HepG2 (cell line): ENCODE measurements around the gene ARFGEF3. TPM values are rescaled to one million over a fixed set of nuclear protein-coding genes. Genes with fewer than 3 reads are reported as not detected.

ENCODE experiments used
- ATAC-seq: fragments of 200-7000 bp; cut with Tn5 transposase; 3 replicates; pipeline ENCODE4 v1.9.1; 2020; ENCODE audit warnings: mild to moderate bottlenecking, moderate library complexity
- BruUV-seq: library from RNA; stranded (reverse); fragments of 400-500 nt; replicated peaks from 2 replicates; lab custom pipeline; 2021; lab: Mats Ljungman, UMichigan
- CTCF ChIA-PET: fragments of 300-600 bp; formaldehyde crosslinking; extraction: SDS; loops from one replicate; lab custom pipeline; 2021; ENCODE audit warnings: low total read pairs, inconsistent platforms, low intra/inter-chr PET ratio; lab: Yijun Ruan, JAX
- POLR2A ChIA-PET: fragments of 350-600 bp; sonication (Branson Sonifier 250); formaldehyde crosslinking; loops from one replicate; lab custom pipeline; 2020; ENCODE audit warnings: antibody characterized with exemption, inconsistent platforms; lab: Yijun Ruan, JAX
- DNase-seq: peaks from one replicate; pipeline ENCODE4 v3.0.0-alpha.2; 2015; ENCODE audit warnings: low spot score
- FAIRE-seq: peaks from 3 replicates; lab custom pipeline; 2011; peaks lifted over from hg19 to GRCh38; lab: Jason Lieb, UNC
- H2AFZ ChIP-seq: one replicate; pipeline ENCODE4 v1.6.1; 2011; ENCODE audit warnings: low read length, inconsistent platforms
- H3K27ac ChIP-seq: fragments of 300-600 bp; 3 replicates; pipeline ENCODE4 v1.8.0; 2011; ENCODE audit warnings: mixed run types, mild to moderate bottlenecking, mixed read lengths, low read length, inconsistent platforms; ENCODE audit not compliant: insufficient read depth; ENCODE audit errors: extremely low read length
- H3K27me3 ChIP-seq, 2 experiments: fragments of 200-600 bp in 1 of 2; 2 replicates in 1 of 2; 3 replicates in 1 of 2; pipeline versions ENCODE4 v1.6.0 to v1.8.0; 2011; ENCODE audit warnings: low read length in 2 of 2, mild to moderate bottlenecking in 2 of 2, moderate library complexity in 2 of 2, inconsistent platforms in 1 of 2; ENCODE audit not compliant: insufficient read depth in 2 of 2, control insufficient read depth in 1 of 2
- H3K36me3 ChIP-seq, 2 experiments: fragments of 200-600 bp in 1 of 2; replicated peaks in 1 of 2; 2 replicates in 1 of 2; 3 replicates in 1 of 2; pipeline versions ENCODE4 v1.5.1 to v1.8.0; 2011; ENCODE audit warnings: low read length in 2 of 2, inconsistent platforms in 1 of 2; ENCODE audit not compliant: insufficient read depth in 2 of 2, control insufficient read depth in 1 of 2
- H3K4me1 ChIP-seq: 2 replicates; pipeline ENCODE4 v1.5.1; 2012; ENCODE audit warnings: low read length, inconsistent platforms; ENCODE audit not compliant: insufficient read depth
- H3K4me2 ChIP-seq: 2 replicates; pipeline ENCODE4 v1.6.0; 2011; ENCODE audit warnings: low read depth, low read length, inconsistent platforms
- H3K4me3 ChIP-seq, 3 experiments: fragments of 200-600 bp in 1 of 3; sonication (generic), shearing (Covaris generic) in 1 of 3; replicated peaks in 1 of 3; 2 replicates each; pipeline ENCODE4 v1.5.1; 2011 to 2016; ENCODE audit warnings: low read length in 3 of 3, inconsistent platforms in 2 of 3, low read depth in 2 of 3, mild to moderate bottlenecking in 2 of 3, control low read depth in 1 of 3, mixed read lengths in 1 of 3; ENCODE audit not compliant: insufficient read depth in 1 of 3
- H3K79me2 ChIP-seq: one replicate; pipeline ENCODE4 v1.6.1; 2011; ENCODE audit warnings: low read length, inconsistent platforms; ENCODE audit not compliant: insufficient read depth
- H3K9ac ChIP-seq: 2 replicates; pipeline ENCODE4 v1.6.0; 2011; ENCODE audit warnings: mild to moderate bottlenecking, low read depth, low read length, inconsistent platforms; ENCODE audit not compliant: insufficient read depth
- H3K9me3 ChIP-seq: 2 replicates; pipeline ENCODE4 v1.5.1; 2012; ENCODE audit warnings: mild to moderate bottlenecking, low read length
- H4K20me1 ChIP-seq: 2 replicates; pipeline ENCODE4 v1.6.0; 2011; ENCODE audit warnings: inconsistent platforms, mild to moderate bottlenecking, low read length, moderate library complexity; ENCODE audit not compliant: insufficient read depth
- ADNP ChIP-seq: sonication (generic); formaldehyde crosslinking; IDR thresholded peaks from 2 replicates; pipeline ENCODE4 v1.4.0; 2020; ENCODE audit warnings: missing genetic modification reagents
- CREM ChIP-seq, 2 experiments: sonication (generic) in 1 of 2; formaldehyde crosslinking in 1 of 2; IDR thresholded peaks; 2 replicates each; pipeline versions ENCODE4 v1.4.0 to v1.6.1; 2016 to 2020; ENCODE audit warnings: antibody characterized with exemption in 1 of 2, mild to moderate bottlenecking in 1 of 2, missing genetic modification reagents in 1 of 2
- FOXA3 ChIP-seq: IDR thresholded peaks from 2 replicates; pipeline ENCODE4 v1.6.1; 2016; ENCODE audit warnings: missing genetic modification reagents, missing compliant biosample characterization
- ISL2 ChIP-seq: sonication (generic); formaldehyde crosslinking; IDR thresholded peaks from 2 replicates; pipeline ENCODE4 v1.5.0; 2020; ENCODE audit warnings: missing genetic modification reagents
- KDM5B ChIP-seq: sonication (generic); formaldehyde crosslinking; IDR thresholded peaks from 2 replicates; pipeline ENCODE4 v1.4.0; 2020; ENCODE audit warnings: missing genetic modification reagents, mild to moderate bottlenecking, borderline replicate concordance
- KMT2A ChIP-seq: sonication (generic); formaldehyde crosslinking; IDR thresholded peaks from 2 replicates; pipeline ENCODE4 v1.4.0; 2020; ENCODE audit warnings: missing genetic modification reagents
- MED8 ChIP-seq: sonication (generic); formaldehyde crosslinking; IDR thresholded peaks from 2 replicates; pipeline ENCODE4 v1.8.1; 2023; ENCODE audit warnings: mild to moderate bottlenecking, missing genetic modification reagents; ENCODE audit not compliant: insufficient replicate concordance
- MIER2 ChIP-seq: IDR thresholded peaks from 2 replicates; pipeline ENCODE4 v1.6.1; 2016; ENCODE audit warnings: missing biosample characterization, missing genetic modification reagents
- NPAS2 ChIP-seq: sonication (generic); formaldehyde crosslinking; IDR thresholded peaks from 2 replicates; pipeline ENCODE4 v1.8.0; 2022; ENCODE audit warnings: mild to moderate bottlenecking, missing genetic modification reagents, borderline replicate concordance
- WIZ ChIP-seq: sonication (generic); formaldehyde crosslinking; IDR thresholded peaks from 2 replicates; pipeline ENCODE4 v1.5.1; 2020; ENCODE audit warnings: mild to moderate bottlenecking, missing genetic modification reagents
- ZBTB21 ChIP-seq: sonication (generic); formaldehyde crosslinking; IDR thresholded peaks from 2 replicates; pipeline ENCODE4 v1.4.0; 2020; ENCODE audit warnings: missing genetic modification reagents
- ZNF230 ChIP-seq: sonication (generic); formaldehyde crosslinking; IDR thresholded peaks from 2 replicates; pipeline ENCODE4 v1.4.0; 2020; ENCODE audit warnings: mild to moderate bottlenecking, missing genetic modification reagents
- ZNF260 ChIP-seq: sonication (generic); formaldehyde crosslinking; IDR thresholded peaks from 2 replicates; pipeline ENCODE4 v1.4.0; 2020; ENCODE audit warnings: missing genetic modification reagents, low read depth, mild to moderate bottlenecking, borderline replicate concordance
- ZNF337 ChIP-seq: sonication (generic); formaldehyde crosslinking; IDR thresholded peaks from 2 replicates; pipeline ENCODE4 v1.5.1; 2020; ENCODE audit warnings: missing genetic modification reagents, low read depth, mild to moderate bottlenecking, borderline replicate concordance
- ZNF598 ChIP-seq: sonication (generic); formaldehyde crosslinking; IDR thresholded peaks from 2 replicates; pipeline ENCODE4 v1.5.1; 2020; ENCODE audit warnings: mild to moderate bottlenecking, missing genetic modification reagents, borderline replicate concordance
- WGBS: methylation state at CpG from one replicate; pipeline ENCODE4 v1.1.6; 2017; ENCODE audit warnings: low lambda C conversion rate; 5-methylcytosine and 5-hydroxymethylcytosine counted together
- in situ Hi-C: cut with HindIII; loops from 2 replicates; pipeline ENCODE4 v1.10.0; 2017; ENCODE audit warnings: low pct_unique_long_range_greater_than_20kb; ENCODE audit not compliant: extremely low pct_ligation_motif_present
- intact Hi-C: fragments of 100-400 bp; cut with micrococcal nuclease; formaldehyde crosslinking; loops from one replicate; pipeline ENCODE4 v1.10.0; 2022; ENCODE audit not compliant: unreplicated experiment
- polyA plus RNA-seq, 8 experiments: library from polyadenylated mRNA; depleted of rRNA in 3 of 8; stranded (reverse) in 7 of 8; unstranded in 1 of 8; fragments of >200 nt; fragmentation: Illumina TruSeq in 4 of 8; extraction: Trizol in 4 of 8; gene quantifications; 2 replicates each; pipeline versions ENCODE4 v1.2.1 to v1.2.3, GENCODE V29; 2011 to 2016; ENCODE audit warnings: low read depth in 4 of 8, missing spikeins in 1 of 8, mixed read lengths in 1 of 8; ENCODE audit not compliant: insufficient read depth in 1 of 8
- total RNA-seq, 5 experiments: library from RNA; depleted of rRNA; stranded (reverse); fragments of >200 nt; fragmentation: Illumina TruSeq; extraction: Trizol; gene quantifications; 2 replicates each; pipeline ENCODE4 v1.2.3, GENCODE V29; 2016; ENCODE audit warnings: low read depth in 1 of 5

Gene ARFGEF3
- total and polyA plus RNA-seq, 2 of the 13 experiments (the other 11 are each of a cell fraction or from before 2014, with no cell fraction given): 0.60 to 2.6 TPM

DNA sequence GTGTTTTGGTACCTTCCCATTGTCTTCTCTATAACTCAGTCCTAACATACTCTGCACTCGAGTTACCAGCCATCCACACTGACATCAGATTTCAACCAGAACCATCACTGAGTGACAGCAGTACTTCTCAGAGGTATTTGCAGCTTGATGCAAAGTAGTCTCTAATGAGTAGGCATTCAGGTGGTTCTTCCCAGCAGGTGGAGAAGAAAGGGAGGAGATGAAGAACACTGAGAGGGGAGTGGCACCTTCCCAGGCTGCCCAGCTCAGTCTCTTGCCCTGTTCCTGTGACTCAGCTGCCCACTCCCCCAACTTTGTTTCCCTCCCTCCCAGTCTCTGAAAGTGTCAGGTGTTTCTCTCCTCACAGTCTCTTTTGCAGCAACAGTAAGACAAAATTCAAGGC lies 177.3 kb downstream of the ARFGEF3 start:
- H3K27ac ChIP-seq: no peak overlapping the region
- CTCF ChIA-PET: no interaction called here
- TF ChIP-seq FOXA3 (CRISPR knock-in tag) (no peak), KMT2A (CRISPR knock-in tag) (no peak), CREM (IDR thresholded peaks at IDR 0.05) (no peak), CREM (CRISPR knock-in tag; IDR thresholded peaks at IDR 0.05) (no peak)
- TF ChIP-seq, all 625 proteins: peak for 0
- Histone ChIP-seq H3K27me3 (no peaks in the 10 kb centered on the region; a peak in 1 of 5 replicates), H4K20me1 (no peaks in the 10 kb centered on the region), H2AFZ (no peak overlapping the region), H3K4me3 (no peak overlapping the region), H3K4me1 (no peaks in the 10 kb centered on the region), H3K4me2 (no peak overlapping the region), H3K79me2 (no peaks in the 10 kb centered on the region), H3K9ac (no peak overlapping the region), H3K36me3 (no peaks in the 10 kb centered on the region), H3K9me3 (no peaks in the 10 kb centered on the region)
- BruUV-seq: no TSS peak
- DNase-seq (no peak), ATAC-seq (no peak), FAIRE-seq (no peak)
- in situ Hi-C loops: no loop called here
- 33% methylated on average over 1 of the region's 1 CpG for WGBS
- intact Hi-C loops: no loop called here
- POLR2A ChIA-PET: no interaction called here

- FAIRE-seq (no peak), ATAC-seq (no peak), DNase-seq (no peak)
- in situ Hi-C loops (no loop called here), intact Hi-C loops (no loop called here)
- no peak for TF ChIP-seq ZBTB21 (CRISPR knock-in tag)
- no peak for TF ChIP-seq ZNF230
- TF ChIP-seq ZNF337 (CRISPR knock-in tag): no peak
- TF ChIP-seq ADNP (CRISPR knock-in tag): no peak
- TF ChIP-seq KDM5B (CRISPR knock-in tag): no peak
- TF ChIP-seq WIZ (CRISPR knock-in tag): no peak
- no peak for TF ChIP-seq NPAS2 (CRISPR knock-in tag)
- TF ChIP-seq ISL2 (CRISPR knock-in tag): no peak
- no peak for TF ChIP-seq ZNF260 (CRISPR knock-in tag)
- TF ChIP-seq MIER2: no peak
- TF ChIP-seq ZNF598: no peak
- no peak for TF ChIP-seq MED8 (CRISPR knock-in tag)
- ChIA-PET POLR2A (no interaction called here), CTCF (no interaction called here)
- no peaks in the 10 kb centered on the region for H3K79me2 ChIP-seq
- no peaks in the 10 kb centered on the region; a peak in 1 of 5 replicates for H3K27me3 ChIP-seq
- WGBS: 6% methylated on average over 1 of the region's 1 CpG
- no peaks in the 10 kb centered on the region for H4K20me1 ChIP-seq
- no peak overlapping the region for H3K9ac ChIP-seq
- H3K4me3 ChIP-seq: no peak overlapping the region
- no peak overlapping the region for H3K4me2 ChIP-seq
- no TSS peak for BruUV-seq
- H3K36me3 ChIP-seq: no peaks in the 10 kb centered on the region
- H3K27ac ChIP-seq: no peak overlapping the region
- no peaks in the 10 kb centered on the region for H3K4me1 ChIP-seq
- H2AFZ ChIP-seq: no peak overlapping the region
- H3K9me3 ChIP-seq: no peaks in the 10 kb centered on the region
Measured at GRCh38 chr6:138341176-138341575, 179.4 kb downstream of the ARFGEF3 start.
